Endothelial cell of umbilical vein (primary cell): Measurements from ENCODE around the gene PPP1R1B. TPM values are rescaled to one million over a fixed set of nuclear protein-coding genes. Genes with fewer than 3 reads are reported as not detected.

Source experiments
- BruUV-seq: library from RNA; stranded (reverse); fragments of 400-500 nt; replicated peaks from 2 replicates; lab custom pipeline; 2021; lab: Mats Ljungman, UMichigan
- CTCF ChIA-PET: fragments of 300-600, 350-600 bp; sonication (Branson Sonifier 250); formaldehyde crosslinking; loops from one replicate; lab custom pipeline; 2021; ENCODE audit warnings: antibody characterized with exemption, inconsistent platforms; lab: Charles Lee
- POLR2A ChIA-PET: fragments of 300-600, 350-600 bp; sonication (Branson Sonifier 250); formaldehyde crosslinking; loops from one replicate; lab custom pipeline; 2021; ENCODE audit warnings: antibody characterized with exemption, inconsistent platforms; lab: Charles Lee
- DNase-seq: peaks from one replicate; pipeline ENCODE4 v3.0.0-alpha.2; 2011; ENCODE audit warnings: low read depth, low spot score
- FAIRE-seq: peaks from 2 replicates; lab custom pipeline; 2011; peaks lifted over from hg19 to GRCh38; lab: Jason Lieb, UNC
- H2AFZ ChIP-seq: 2 replicates; pipeline ENCODE4 v1.6.0; 2012; ENCODE audit warnings: low read depth, low read length, control low read depth, inconsistent platforms
- H3K27ac ChIP-seq: 2 replicates; pipeline ENCODE4 v1.5.1; 2011; ENCODE audit warnings: low read depth, mild to moderate bottlenecking, control low read depth, low read length, moderate library complexity; ENCODE audit not compliant: insufficient read depth
- H3K27me3 ChIP-seq, 2 experiments: 2 replicates each; pipeline versions ENCODE4 v1.6.0 to v1.6.1; 2011; ENCODE audit warnings: low read length in 2 of 2, mixed read lengths in 1 of 2; ENCODE audit not compliant: control insufficient read depth in 2 of 2, insufficient read depth in 2 of 2
- H3K36me3 ChIP-seq, 2 experiments: 2 replicates in 1 of 2; 3 replicates in 1 of 2; pipeline ENCODE4 v1.5.1; 2011; ENCODE audit warnings: low read length in 2 of 2, mild to moderate bottlenecking in 1 of 2, moderate library complexity in 1 of 2; ENCODE audit not compliant: control insufficient read depth in 2 of 2, insufficient read depth in 2 of 2; ENCODE audit errors: extremely low read depth in 1 of 2
- H3K4me1 ChIP-seq: 3 replicates; pipeline ENCODE4 v1.5.1; 2011; ENCODE audit warnings: mild to moderate bottlenecking, low read length; ENCODE audit not compliant: control insufficient read depth, insufficient read depth; ENCODE audit errors: extremely low read depth
- H3K4me2 ChIP-seq: 2 replicates; pipeline ENCODE4 v1.6.1; 2011; ENCODE audit warnings: low read length, control low read depth, mixed read lengths; ENCODE audit not compliant: insufficient read depth
- H3K4me3 ChIP-seq, 3 experiments: fragments of 200-600 bp in 1 of 3; sonication (generic), shearing (Covaris generic) in 1 of 3; replicated peaks in 1 of 3; 2 replicates each; pipeline ENCODE4 v1.5.1; 2011 to 2016; ENCODE audit warnings: control low read depth in 3 of 3, low read length in 3 of 3, mild to moderate bottlenecking in 2 of 3, inconsistent platforms in 1 of 3, low read depth in 1 of 3, moderate library complexity in 1 of 3; ENCODE audit not compliant: insufficient read depth in 1 of 3
- H3K79me2 ChIP-seq: 2 replicates; pipeline ENCODE4 v1.6.0; 2012; ENCODE audit warnings: low read length, inconsistent platforms; ENCODE audit not compliant: control insufficient read depth, insufficient read depth
- H3K9ac ChIP-seq: replicated peaks from 2 replicates; pipeline ENCODE3; 2011; ENCODE audit warnings: low read length, control low read depth; ENCODE audit not compliant: insufficient read depth; ENCODE audit errors: extremely low read depth
- H3K9me1 ChIP-seq: replicated peaks from 3 replicates; pipeline ENCODE4 v1.6.0; 2011; ENCODE audit warnings: mild to moderate bottlenecking, low read length; ENCODE audit not compliant: control insufficient read depth, insufficient read depth; ENCODE audit errors: extremely low read depth
- H3K9me3 ChIP-seq: replicated peaks from 2 replicates; pipeline ENCODE4 v1.5.1; 2012; ENCODE audit warnings: low read length, inconsistent platforms; ENCODE audit not compliant: control insufficient read depth, insufficient read depth
- H4K20me1 ChIP-seq: replicated peaks from 2 replicates; pipeline ENCODE3; 2011; ENCODE audit warnings: mild to moderate bottlenecking, low read length; ENCODE audit not compliant: control insufficient read depth, insufficient read depth; ENCODE audit errors: extremely low read depth
- CTCF ChIP-seq, 2 donors: IDR thresholded peaks; 1 replicate in 1 of 2; 2 replicates in 1 of 2; pipeline ENCODE4 v1.5.1; 2011; ENCODE audit warnings: low read length in 2 of 2, mild to moderate bottlenecking in 2 of 2, moderate library complexity in 2 of 2, control low read depth in 1 of 2, inconsistent platforms in 1 of 2, low read depth in 1 of 2; ENCODE audit not compliant: insufficient read depth in 1 of 2; ENCODE audit errors: extremely low read depth in 1 of 2
- EZH2 ChIP-seq: IDR thresholded peaks from 2 replicates; pipeline ENCODE4 v1.6.1; 2012; ENCODE audit warnings: borderline replicate concordance, low read depth, mild to moderate bottlenecking, moderate library complexity, low read length, inconsistent platforms; ENCODE audit not compliant: severe bottlenecking
- FOS ChIP-seq: IDR thresholded peaks from 2 replicates; pipeline ENCODE4 v1.6.1; 2011; ENCODE audit warnings: mild to moderate bottlenecking, low read length, moderate library complexity, borderline replicate concordance; ENCODE audit not compliant: insufficient read depth
- GATA2 ChIP-seq: IDR thresholded peaks from 2 replicates; pipeline ENCODE4 v1.7.0; 2011; ENCODE audit warnings: low read depth, mild to moderate bottlenecking, moderate library complexity, mixed read lengths, low read length; ENCODE audit not compliant: insufficient read length, insufficient read depth
- JUN ChIP-seq: IDR thresholded peaks from 2 replicates; pipeline ENCODE4 v1.6.1; 2011; ENCODE audit warnings: borderline replicate concordance, low read depth; ENCODE audit not compliant: insufficient read length, insufficient read depth
- POLR2A ChIP-seq: IDR thresholded peaks from 2 replicates; pipeline ENCODE4 v1.6.1; 2012; ENCODE audit warnings: low read depth, mild to moderate bottlenecking, control low read depth, low read length
- POLR2AphosphoS5 ChIP-seq: IDR thresholded peaks from 2 replicates; pipeline ENCODE4 v1.6.1; 2012; ENCODE audit warnings: low read depth, mild to moderate bottlenecking, control low read depth, low read length, moderate library complexity; ENCODE audit not compliant: insufficient read depth
- dilution Hi-C: fragments of 300-500 bp; cut with MboI; formaldehyde crosslinking; loops from one replicate; pipeline ENCODE4 v1.15.0; 2019; ENCODE audit warnings: low sequenced_read_pairs; ENCODE audit not compliant: extremely low pct_ligation_motif_present
- intact Hi-C: fragments of 100-400 bp; cut with micrococcal nuclease; formaldehyde crosslinking; loops from one replicate; pipeline ENCODE4 v1.10.0; 2022
- polyA plus RNA-seq, 4 experiments: library from polyadenylated mRNA; depleted of rRNA in 3 of 4; stranded (reverse) in 3 of 4; unstranded in 1 of 4; fragments of >200 nt; gene quantifications; 2 replicates each; pipeline versions ENCODE4 v1.2.1 to v1.2.3, GENCODE V29; 2011 to 2012; ENCODE audit warnings: missing spikeins in 1 of 4
- total RNA-seq: library from RNA; stranded (reverse); gene quantifications from 2 replicates; pipeline ENCODE4 v1.2.3, GENCODE V29; 2021

Gene PPP1R1B
- total and polyA plus RNA-seq, 2 donors (not counting 3 experiments of a cell fraction or from before 2014, with no cell fraction given), result not detected

- Histone ChIP-seq H3K36me3 (no peaks in the 10 kb centered on the region), H3K27ac (no peak overlapping the region), H3K27me3 (peaks cover 44% of the 10 kb centered on the region in 2 experiments), H3K4me3 (no peak overlapping the region), H3K4me2 (no peak overlapping the region), H3K9me1 (no peaks in the 10 kb centered on the region), H3K9ac (no peak overlapping the region), H4K20me1 (no peaks in the 10 kb centered on the region), H3K9me3 (no peaks in the 10 kb centered on the region), H3K79me2 (no peaks in the 10 kb centered on the region), H2AFZ (no peak overlapping the region), H3K4me1 (no peaks in the 10 kb centered on the region)
- POLR2A ChIA-PET, result no interaction called here
- intact Hi-C loops (loop anchor here (10.0 kb wide), 1 partner anchor 330 kb away; no protein-coding TSS in a partner anchor), dilution Hi-C loops (no loop called here)
- CTCF ChIA-PET, result interaction anchor here (0.7 to 3.5 kb wide), 11 partner anchors 9 to 360 kb away, joined by 3 to 70 read pairs (median 9); partner anchors contain the start of gene STARD3
- FAIRE-seq, result no peak
- DNase-seq, result no peak
- no TSS peak for BruUV-seq
- no peak for TF ChIP-seq CTCF (IDR thresholded peaks at IDR 0.05; ENCODE audit: extremely low read depth in 1 of 2, insufficient read depth in 1 of 2, low read depth in 1 of 2, low read length in 2 of 2)
- no peak for TF ChIP-seq POLR2A
- TF ChIP-seq GATA2, result no peak
- no peak for TF ChIP-seq EZH2
- TF ChIP-seq FOS, result no peak
These were observed 2.4 kb upstream of the PPP1R1B start for GRCh38 chr17:39624313-39624712.

DNA sequence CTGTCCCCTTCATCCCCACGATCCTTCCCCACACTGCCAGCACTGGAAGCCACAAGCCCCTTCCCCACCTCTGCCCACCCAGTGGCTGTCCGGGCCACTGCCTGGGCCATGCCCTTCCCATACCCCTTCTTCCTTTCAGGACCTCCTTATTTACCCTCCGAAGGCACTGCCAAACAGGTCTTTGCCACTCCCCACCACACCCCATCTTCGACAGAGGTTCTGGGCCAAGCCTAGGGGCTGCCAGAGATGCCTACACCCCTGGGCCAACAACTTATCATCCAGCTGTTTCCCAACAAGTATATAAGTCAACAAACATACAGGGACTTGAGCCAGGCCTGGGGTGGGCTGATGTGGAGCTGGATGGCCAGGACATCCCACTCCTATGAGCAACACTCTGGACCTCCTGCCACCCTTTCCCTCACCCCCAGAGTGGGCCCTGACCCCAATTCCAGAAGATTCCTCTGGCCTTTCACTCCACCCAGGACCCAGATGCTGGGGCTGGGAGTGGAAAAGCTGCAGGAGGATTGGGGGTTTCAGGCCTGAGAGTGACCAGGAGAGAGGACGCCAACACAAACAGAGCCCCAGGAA lies 1.5 kb upstream of the PPP1R1B start:
- Histone ChIP-seq H2AFZ (no peak overlapping the region), H4K20me1 (no peaks in the 10 kb centered on the region), H3K27ac (no peak overlapping the region), H3K27me3 (peaks cover 47% of the 10 kb centered on the region in 2 experiments), H3K4me1 (no peaks in the 10 kb centered on the region), H3K36me3 (no peaks in the 10 kb centered on the region), H3K9me3 (no peaks in the 10 kb centered on the region), H3K4me3 (no peak overlapping the region), H3K9ac (no peak overlapping the region), H3K9me1 (no peaks in the 10 kb centered on the region), H3K4me2 (no peak overlapping the region), H3K79me2 (no peaks in the 10 kb centered on the region)
- ChIA-PET POLR2A (no interaction called here), CTCF (interaction anchor here (0.6 to 3.4 kb wide), 8 partner anchors 8 to 130 kb away, joined by 3 to 70 read pairs (median 4); no protein-coding TSS in a partner anchor)
- TF ChIP-seq JUN (no peak), FOS (no peak), POLR2AphosphoS5 (no peak)
- FAIRE-seq, result no peak
- DNase-seq, result no peak
- intact Hi-C loops (loop anchor here (10.0 kb wide), 1 partner anchor 330 kb away; no protein-coding TSS in a partner anchor), dilution Hi-C loops (no loop called here)
- no TSS peak for BruUV-seq
